Cardiac muscle cell (in vitro differentiated cells and primary cell): ENCODE measurements around the gene BORCS5. TPM values are rescaled to one million over a fixed set of nuclear protein-coding genes. Genes with fewer than 3 reads are reported as not detected.
"Not testable (repeated sequence)": the region's sequence is repeated elsewhere in the genome, so short reads cannot be mapped to it uniquely, and the experiment has no call there.

Experiments
- DNase-seq, 2 donors: peaks; one replicate each; pipeline versions ENCODE4 v3.0.0 to v3.0.0-alpha.2; 2010 to 2017; ENCODE audit warnings: low read depth in 1 of 2, low spot score in 1 of 2
- H3K27ac ChIP-seq: fragments of 200-600 bp; sonication (generic); 2 replicates; pipeline ENCODE4 v1.5.1; 2016
- H3K27me3 ChIP-seq: fragments of 200-600 bp; sonication (generic); 2 replicates; pipeline ENCODE4 v1.6.0; 2016; ENCODE audit warnings: control low read depth
- H3K36me3 ChIP-seq: fragments of 200-600 bp; sonication (generic); 2 replicates; pipeline ENCODE4 v1.5.1; 2016; ENCODE audit warnings: control low read depth
- H3K4me1 ChIP-seq: fragments of 200-600 bp; sonication (generic); 2 replicates; pipeline ENCODE4 v1.8.1; 2017; ENCODE audit warnings: low read depth, mild to moderate bottlenecking, mixed run types
- H3K4me3 ChIP-seq: fragments of 200-600 bp; sonication (generic); 2 replicates; pipeline ENCODE4 v1.5.1; 2016; ENCODE audit warnings: mild to moderate bottlenecking
- H3K9me3 ChIP-seq: fragments of 200-600 bp; sonication (generic); 2 replicates; pipeline ENCODE4 v1.5.1; 2017; ENCODE audit warnings: low read depth, mild to moderate bottlenecking, control low read depth
- polyA plus RNA-seq: library from polyadenylated mRNA; unstranded; fragments of >200 nt; fragmentation: Nextera tagmentation; extraction: Ambion mirVana; gene quantifications from 2 replicates; pipeline ENCODE4 v1.2.1, GENCODE V29; 2016
- total RNA-seq: library from RNA; depleted of rRNA; stranded (reverse); fragments of >200 nt; gene quantifications from 2 replicates; pipeline ENCODE4 v1.2.3, GENCODE V29; 2016
- TF ChIP-seq, protein P1 (sequence below): IDR thresholded peaks from 2 replicates; pipeline ENCODE4 v1.5.1; 2012; ENCODE audit warnings: low read depth, mild to moderate bottlenecking, low read length

The BORCS5 gene
- total and polyA plus RNA-seq, 2 experiments from 2014 or later = 9.2 to 17.3 TPM

DNA sequence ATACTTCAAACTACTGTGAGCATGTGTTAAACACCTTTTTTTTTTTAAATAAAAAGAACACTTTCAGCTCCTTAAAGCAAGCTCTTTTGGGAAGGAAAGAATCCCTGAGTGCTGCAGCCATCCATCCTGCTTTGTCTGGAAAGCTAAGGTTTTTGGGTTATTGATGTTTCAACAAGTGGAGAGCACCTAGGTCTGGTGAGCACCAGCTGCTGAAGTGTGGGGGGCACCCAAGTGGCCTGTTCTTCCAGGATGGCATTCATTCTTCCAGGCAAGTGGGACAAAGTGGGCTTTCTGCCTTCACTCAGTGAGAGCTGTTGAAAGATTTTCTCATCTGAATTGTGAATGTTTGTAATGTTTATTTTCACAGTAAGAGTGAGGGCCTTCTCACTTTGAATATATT is 49.9 kb downstream of the BORCS5 start:
- Histone ChIP-seq H3K4me3 (no peak overlapping the region), H3K9me3 (no peaks in the 10 kb centered on the region), H3K27me3 (no peaks in the 10 kb centered on the region), H3K4me1 (peaks cover 3% of the 10 kb centered on the region), H3K27ac (no peak overlapping the region), H3K36me3 (no peaks in the 10 kb centered on the region)
- TF ChIP-seq, protein P1, sequence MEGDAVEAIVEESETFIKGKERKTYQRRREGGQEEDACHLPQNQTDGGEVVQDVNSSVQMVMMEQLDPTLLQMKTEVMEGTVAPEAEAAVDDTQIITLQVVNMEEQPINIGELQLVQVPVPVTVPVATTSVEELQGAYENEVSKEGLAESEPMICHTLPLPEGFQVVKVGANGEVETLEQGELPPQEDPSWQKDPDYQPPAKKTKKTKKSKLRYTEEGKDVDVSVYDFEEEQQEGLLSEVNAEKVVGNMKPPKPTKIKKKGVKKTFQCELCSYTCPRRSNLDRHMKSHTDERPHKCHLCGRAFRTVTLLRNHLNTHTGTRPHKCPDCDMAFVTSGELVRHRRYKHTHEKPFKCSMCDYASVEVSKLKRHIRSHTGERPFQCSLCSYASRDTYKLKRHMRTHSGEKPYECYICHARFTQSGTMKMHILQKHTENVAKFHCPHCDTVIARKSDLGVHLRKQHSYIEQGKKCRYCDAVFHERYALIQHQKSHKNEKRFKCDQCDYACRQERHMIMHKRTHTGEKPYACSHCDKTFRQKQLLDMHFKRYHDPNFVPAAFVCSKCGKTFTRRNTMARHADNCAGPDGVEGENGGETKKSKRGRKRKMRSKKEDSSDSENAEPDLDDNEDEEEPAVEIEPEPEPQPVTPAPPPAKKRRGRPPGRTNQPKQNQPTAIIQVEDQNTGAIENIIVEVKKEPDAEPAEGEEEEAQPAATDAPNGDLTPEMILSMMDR = no peak
- DNase-seq = no peak

DNA sequence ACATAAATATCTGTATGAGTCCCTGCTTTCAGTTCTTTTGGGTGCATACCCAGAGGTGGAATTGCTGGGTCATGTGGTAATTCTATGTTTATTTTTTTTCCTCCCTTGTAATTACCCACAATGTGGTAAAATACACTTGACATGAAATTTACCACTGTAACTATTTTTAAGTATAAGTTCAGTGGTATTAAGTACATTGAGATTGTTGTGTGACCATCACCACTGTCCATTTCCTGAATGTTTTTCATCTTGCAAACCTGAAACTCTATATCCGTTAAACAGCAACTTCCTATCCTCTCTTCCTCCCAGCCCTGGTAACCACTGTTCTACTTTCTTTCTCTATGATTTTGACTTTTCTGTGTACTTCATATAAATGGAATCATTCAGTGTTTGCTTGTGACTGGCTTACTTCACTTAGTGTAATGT is 51.4 kb downstream of the BORCS5 start:
- H3K4me1 ChIP-seq = peaks cover 3% of the 10 kb centered on the region
- DNase-seq = no peak
- TF ChIP-seq, protein P1 = no peak
- H3K36me3 ChIP-seq = no peaks in the 10 kb centered on the region
- no peak overlapping the region for H3K4me3 ChIP-seq
- no peaks in the 10 kb centered on the region for H3K9me3 ChIP-seq
- H3K27ac ChIP-seq = no peak overlapping the region
- H3K27me3 ChIP-seq = no peaks in the 10 kb centered on the region

DNA sequence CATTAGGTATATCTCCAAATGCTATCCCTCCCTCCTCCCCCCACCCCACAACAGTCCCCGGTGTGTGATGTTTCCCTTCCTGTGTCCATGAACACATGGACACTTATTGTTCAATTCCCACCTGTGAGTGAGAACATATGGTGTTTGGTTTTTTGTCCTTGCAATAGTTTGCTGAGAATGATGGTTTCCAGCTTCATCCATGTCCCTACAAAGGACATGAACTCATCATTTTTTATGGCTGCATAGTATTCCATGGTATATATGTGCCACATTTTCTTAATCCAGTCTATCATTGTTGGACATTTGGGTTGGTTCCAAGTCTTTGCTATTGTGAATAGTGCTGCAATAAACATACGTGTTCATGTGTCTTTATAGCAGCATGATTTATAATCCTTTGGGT is 52.5 kb downstream of the BORCS5 start:
- not testable (repeated sequence) for H3K27me3 ChIP-seq, H3K4me3 ChIP-seq, DNase-seq, H3K36me3 ChIP-seq, H3K27ac ChIP-seq, H3K4me1 ChIP-seq, H3K9me3 ChIP-seq

DNA sequence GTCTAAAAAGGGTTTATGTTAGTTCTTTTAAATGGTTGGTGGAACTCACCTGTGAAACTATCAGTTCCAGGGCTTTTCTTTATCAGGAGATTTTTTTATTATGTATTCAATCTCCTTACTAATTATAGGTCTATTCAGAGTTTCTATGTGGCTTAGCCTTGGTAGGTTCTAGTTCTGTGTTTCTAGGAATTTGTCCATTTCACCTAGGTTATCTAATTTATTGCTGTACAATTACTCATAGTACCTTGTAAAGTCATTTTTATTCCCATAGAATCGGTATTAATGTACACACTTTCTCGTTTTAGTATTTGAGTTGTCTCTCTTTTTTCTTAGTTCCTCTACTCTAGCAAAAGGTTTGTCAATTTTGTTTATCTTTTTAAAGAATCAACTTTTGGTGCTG is 59.0 kb downstream of the BORCS5 start:
- Histone ChIP-seq H3K36me3 (no peaks in the 10 kb centered on the region), H3K4me1 (no peaks in the 10 kb centered on the region), H3K9me3 (no peaks in the 10 kb centered on the region), H3K27ac (no peak overlapping the region), H3K27me3 (no peaks in the 10 kb centered on the region), H3K4me3 (no peak overlapping the region)
- DNase-seq = no peak
- TF ChIP-seq, protein P1 = no peak

DNA sequence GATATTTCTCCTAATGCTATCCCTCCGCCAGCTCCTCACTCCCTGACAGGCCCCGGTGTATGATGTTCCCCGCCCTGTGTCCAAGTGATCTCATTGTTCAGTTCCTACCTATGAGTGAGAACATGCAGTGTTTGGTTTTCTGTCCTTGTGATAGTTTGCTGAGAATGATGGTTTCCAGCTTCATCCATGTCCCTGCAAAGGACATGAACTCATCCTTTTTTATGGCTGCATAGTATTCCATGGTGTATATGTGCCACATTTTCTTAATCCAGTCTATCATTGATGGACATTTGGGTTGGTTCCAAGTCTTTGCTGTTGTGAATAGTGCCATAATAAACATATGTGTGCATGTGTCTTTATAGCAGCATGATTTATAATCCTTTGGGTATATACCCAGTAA is 62.3 kb downstream of the BORCS5 start:
- not testable (repeated sequence) for H3K4me3 ChIP-seq, H3K27me3 ChIP-seq

DNA sequence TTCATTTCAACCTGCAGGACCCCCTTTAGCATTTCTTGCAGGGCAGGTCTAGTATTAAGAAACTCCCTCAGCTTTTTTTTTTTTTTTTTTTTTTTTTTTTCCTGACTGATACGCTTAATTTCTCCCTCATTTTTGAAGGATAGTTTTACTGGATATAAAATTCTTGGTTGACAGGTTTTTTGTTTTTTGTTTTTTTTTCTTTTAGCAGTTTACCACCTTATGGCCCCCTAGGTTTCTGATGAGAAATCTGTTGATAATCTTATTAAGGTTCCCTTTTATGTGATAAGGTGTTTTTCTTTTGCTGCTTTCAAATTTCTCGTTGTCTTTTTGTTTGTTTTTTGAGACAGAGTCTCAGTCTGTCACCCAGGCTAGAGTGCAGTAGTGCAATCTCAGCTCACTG is 66.5 kb downstream of the BORCS5 start:
- TF ChIP-seq, protein P1 = no peak
- H3K27ac ChIP-seq = no peak overlapping the region
- H3K9me3 ChIP-seq = no peaks in the 10 kb centered on the region
- no peak overlapping the region for H3K4me3 ChIP-seq
- H3K4me1 ChIP-seq = no peaks in the 10 kb centered on the region
- no peaks in the 10 kb centered on the region for H3K27me3 ChIP-seq
- DNase-seq = no peak
- no peaks in the 10 kb centered on the region for H3K36me3 ChIP-seq

More for the DNA sequence above, 62.3 kb downstream of the BORCS5 start:
- H3K4me1 ChIP-seq, H3K9me3 ChIP-seq, H3K36me3 ChIP-seq, DNase-seq, H3K27ac ChIP-seq: not testable (repeated sequence)

DNA sequence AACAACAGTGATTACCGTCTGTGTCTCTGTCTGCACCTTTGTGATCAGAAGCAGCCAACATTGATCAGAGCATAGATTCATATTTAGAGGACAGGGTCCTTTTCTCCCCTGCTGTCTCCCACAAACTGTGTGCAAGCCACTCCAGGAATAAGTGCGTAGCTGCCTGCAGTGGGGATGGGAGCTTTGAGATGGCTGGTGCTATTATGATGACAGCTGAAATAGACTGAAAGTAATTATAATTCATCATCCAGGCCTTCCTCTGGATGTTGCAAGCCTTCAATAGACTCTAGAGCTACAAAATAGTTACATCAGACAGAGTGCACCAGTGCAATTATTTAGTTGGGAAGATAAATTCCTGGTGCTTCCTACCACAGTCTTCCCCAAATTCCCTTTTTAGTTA is 68.1 kb downstream of the BORCS5 start:
- TF ChIP-seq, protein P1 = no peak

More for the DNA sequence above, 68.1 kb downstream of the BORCS5 start:
- DNase-seq = peak in 1 of 2 donors; percentile 10
- Histone ChIP-seq H3K4me3 (no peak overlapping the region), H3K27me3 (no peaks in the 10 kb centered on the region), H3K27ac (no peak overlapping the region), H3K9me3 (no peaks in the 10 kb centered on the region), H3K36me3 (no peaks in the 10 kb centered on the region), H3K4me1 (no peaks in the 10 kb centered on the region)
